HCEC 1CT (cell line): ENCODE data around the gene CCM2.

Experiments
- DNase-seq: peaks from one replicate; pipeline ENCODE4 v3.0.0-alpha.2; 2017

Gene CCM2

DNA sequence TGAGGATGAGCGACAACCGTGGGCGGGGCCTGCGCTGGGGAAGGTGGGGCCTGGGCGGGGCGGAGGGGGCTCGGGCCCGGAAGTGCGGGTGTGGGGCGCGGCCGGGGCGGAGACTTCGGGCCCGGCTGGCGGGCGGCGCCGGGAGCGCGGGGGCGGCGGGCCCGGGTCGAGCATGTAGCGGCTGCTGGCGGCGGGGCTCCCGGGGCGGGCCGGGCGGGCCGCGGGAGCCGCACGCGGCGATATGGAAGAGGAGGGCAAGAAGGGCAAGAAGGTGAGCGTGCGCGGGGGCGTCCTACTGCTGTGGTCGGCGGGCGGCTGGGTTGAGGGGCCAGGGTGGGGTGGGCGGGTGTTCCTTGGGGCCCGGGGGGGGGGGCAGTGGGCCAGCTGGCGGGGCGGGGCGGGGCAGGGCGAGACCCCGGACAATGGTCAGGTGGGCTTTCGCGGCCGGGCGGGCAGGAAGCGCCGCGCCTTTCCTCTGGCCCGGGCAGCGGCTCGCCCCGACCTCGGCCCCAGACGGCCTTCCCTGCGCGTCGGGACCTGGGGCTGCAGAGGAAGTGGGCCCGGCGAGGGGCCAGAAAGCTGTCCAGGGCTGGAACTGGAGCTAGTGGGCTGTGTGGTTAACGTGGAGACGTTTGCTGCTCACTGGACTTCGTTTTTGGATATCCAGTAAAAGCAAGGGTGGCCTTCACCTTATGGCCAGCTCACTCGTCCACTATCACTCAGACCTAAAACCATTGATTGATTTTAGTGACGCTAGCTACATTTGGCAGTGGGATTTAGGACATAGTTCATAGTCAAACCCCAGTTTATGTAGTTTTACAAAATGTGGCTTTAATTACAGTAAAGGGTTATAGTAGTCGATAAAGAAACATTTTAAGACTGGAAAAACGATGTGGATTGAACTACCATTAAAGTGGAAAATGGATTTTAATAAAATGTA, at the start of gene CCM2:
Gene CCM2 (plus strand): TSS at position 109 of the 940 bp plus-strand sequence. CDS start 133 bp downstream, at position 242.
- DNase-seq, result peak; percentile 58

- no peak for DNase-seq
Observed at GRCh38 chr7:44953156-44953555, 46.8 kb upstream of the CCM2 start.

- DNase-seq, result no peak
Observed at GRCh38 chr7:44955733-44956132, 44.3 kb upstream of the CCM2 start.

DNA sequence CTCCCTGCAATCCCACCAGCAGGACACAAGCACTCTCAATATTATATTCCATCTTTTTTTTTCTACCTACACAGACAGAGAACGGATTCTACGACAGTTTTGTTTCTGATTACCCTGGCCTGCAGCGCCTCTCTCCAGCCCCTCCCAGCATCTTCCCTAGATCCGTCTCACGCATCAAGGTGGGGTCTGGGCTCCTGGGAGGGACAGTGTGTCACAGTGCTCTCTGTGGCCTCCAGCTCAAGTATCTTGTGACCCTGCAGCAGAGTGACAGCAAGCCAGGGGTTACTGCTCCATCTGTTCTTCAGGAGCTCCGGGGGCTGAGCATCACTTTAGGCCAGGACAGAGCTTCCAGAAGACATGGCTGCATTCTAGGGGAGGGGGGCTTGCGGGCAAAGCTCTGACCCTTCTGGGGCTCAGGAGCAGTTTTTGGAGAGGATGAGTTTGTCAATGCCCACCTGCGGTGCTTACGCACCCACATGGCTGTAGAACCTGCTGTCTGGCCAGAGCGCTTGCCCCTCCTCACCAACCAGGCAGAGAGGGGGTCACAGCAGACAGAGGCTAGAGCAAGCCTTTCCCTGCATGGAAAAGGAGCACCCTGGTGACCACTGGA, 43.7 kb upstream of the CCM2 start:
- no peak for DNase-seq

DNA sequence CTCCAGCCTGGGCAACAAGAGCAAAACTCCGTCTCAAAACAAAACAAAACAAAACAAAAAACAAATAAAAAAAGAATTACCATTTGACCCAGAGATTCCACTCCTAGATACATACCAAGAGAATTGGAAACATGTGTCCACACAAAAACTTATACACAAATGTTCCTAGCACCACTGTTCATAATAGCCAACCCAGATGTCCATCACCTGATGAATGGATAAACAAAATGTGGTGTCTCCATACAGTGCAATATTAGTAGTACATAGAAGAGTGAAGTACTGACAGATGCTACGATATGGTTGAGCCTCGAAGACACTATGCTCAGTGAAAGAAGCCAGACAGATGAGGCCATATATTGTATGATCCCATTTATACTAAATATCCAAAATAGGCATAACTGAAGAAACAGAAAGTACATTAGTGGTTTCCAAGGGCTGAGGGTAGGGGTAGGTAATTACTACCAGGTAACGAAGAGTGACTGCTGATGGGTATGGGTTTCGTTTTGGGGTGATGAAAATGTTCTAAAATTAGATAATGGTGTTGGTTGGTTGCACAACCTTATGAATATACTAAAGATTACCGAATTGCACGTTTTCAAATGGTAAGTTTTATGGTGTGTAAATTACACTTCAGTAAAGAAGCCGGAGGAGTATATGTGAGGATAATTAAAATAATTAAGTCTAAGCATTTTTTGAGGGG, 41.2 kb upstream of the CCM2 start:
- no peak for DNase-seq

DNA sequence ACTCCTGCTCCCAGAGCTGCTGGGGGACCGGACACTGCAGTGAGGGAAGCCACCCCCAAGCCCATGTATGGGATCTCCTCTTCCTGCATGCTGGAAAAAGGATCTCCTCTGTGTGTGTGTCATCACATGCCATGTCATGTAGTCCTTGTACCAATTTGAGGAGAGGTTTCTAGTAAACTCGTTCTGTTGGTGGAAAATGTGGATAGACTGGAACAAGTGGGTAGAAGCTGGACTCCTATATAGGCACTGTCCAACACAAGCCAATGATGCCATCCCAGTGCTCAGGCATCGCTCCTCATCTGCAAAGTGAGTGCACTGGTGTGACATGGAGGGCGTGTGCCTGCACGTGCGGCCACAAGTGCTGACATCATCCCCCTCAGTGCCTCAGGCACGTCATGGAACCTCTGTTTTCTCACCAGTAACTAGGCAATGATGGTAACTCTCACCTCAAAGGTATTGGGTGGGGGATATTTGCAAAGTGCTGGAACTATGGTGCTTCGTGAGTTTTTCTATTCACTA, 40.5 kb upstream of the CCM2 start:
- DNase-seq, result no peak

GRCh38 chr7:44960011-44960580, 39.9 kb upstream of the CCM2 start:
- DNase-seq, result no peak

GRCh38 chr7:44961844-44962482, 38.0 kb upstream of the CCM2 start:
- no peak for DNase-seq

DNA sequence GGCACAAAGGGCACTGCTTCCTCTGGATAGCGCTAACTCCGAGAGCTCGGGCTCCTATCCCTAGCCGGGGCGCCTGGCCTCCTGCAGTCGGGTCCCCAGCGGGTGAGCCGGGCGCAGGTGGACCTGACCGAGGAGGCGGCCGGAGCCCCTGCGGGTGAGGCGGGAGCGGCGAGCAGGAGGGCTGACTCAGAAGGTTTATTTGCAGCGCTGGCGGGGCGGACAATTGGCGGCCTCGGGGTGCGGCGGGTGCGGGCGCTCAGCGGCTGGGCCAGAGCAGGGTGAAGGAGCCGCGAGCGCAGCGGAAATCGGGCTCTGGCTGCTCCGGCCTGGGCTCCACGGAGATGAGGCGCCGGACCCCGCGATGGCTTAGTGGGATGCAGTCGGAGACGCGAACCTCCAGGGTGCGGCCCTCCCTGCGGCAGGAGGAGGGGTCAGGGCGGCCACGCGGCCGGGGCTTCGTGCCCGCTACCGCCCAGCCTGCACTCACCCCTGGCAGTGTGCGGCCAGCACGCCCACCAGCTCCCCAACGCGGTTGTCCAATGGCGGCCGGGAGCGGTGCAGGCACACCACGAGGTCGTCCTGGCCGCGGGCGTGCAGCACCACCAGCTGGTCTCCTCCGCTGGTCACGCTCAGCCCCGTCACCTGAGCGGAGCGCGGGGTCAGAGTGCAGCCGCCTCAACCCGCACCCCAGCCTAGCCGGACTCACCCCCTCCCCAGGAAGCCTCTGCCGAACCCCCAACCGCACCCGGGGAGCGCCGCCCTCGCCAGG, 37.3 kb upstream of the CCM2 start:
- no peak for DNase-seq

GRCh38 chr7:44963364-44964290, 36.4 kb upstream of the CCM2 start:
- no peak for DNase-seq

GRCh38 chr7:44964384-44964830, 35.6 kb upstream of the CCM2 start:
- DNase-seq, result no peak

- no peak for DNase-seq
Observed at GRCh38 chr7:44964831-44965440, 35.1 kb upstream of the CCM2 start.

GRCh38 chr7:44965441-44965903, 34.5 kb upstream of the CCM2 start:
- no peak for DNase-seq

- no peak for DNase-seq
Observed at GRCh38 chr7:44965937-44966730, 33.9 kb upstream of the CCM2 start.

- DNase-seq, result no peak
Observed at GRCh38 chr7:44966731-44967538, 33.1 kb upstream of the CCM2 start.

DNA sequence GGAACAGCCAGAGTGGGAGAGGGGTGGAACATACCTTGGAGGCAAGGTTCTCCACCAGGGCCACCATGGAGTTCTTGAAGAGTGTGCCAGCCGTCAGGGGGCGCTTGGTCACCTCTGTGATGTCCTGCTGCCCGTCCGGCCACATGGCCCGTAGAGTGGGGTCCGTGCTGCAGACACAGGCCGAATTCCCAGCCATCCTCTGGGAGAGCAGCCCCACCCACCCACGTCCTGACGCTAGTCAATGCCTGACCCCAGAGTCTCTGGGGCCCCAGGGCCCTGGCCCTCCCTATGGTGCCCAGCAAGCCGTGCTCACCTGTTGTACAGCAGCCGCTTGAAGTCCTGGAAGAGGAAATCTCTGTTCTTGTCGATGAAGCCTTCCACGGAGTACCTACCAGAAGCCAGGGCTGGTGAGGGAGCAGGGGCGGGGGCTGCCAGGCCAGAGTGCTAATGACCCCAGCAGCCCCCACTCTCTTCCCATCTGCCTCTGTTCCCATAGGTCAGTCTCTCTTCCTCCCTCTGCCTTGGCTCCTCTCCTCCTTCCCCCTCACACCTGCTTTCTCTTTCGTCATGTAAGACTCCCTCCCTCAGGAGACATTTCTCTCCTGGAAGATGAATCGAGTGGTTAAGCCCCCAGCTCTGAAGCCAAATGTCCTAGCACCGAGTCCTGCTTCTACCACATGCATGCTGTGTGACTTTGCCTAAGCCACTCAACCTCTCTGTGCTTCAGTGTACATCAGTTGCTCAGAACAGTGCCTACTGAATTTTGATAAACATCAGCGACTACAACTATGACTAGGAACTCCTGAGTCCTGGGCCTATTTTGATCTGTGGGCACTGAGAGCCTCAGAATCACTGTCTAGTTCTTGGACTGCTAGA, 32.2 kb upstream of the CCM2 start:
- DNase-seq, result no peak
